GM19455 (cell line): ENCODE measurements around the gene PLCL2.

Experiments used
- ATAC-seq: cut with Tn5 transposase; IDR thresholded peaks from one replicate; pipeline ENCODE4 v1.9.1; 2021; ENCODE audit not compliant: unreplicated experiment

PLCL2 gene

GRCh38 chr3:16884748-16885592, at the start of gene PLCL2:
PLCL2 (plus strand) TSS chr3:16884955; CDS start chr3:16885040, 85 bp downstream.
- ATAC-seq: peak; percentile 40

DNA sequence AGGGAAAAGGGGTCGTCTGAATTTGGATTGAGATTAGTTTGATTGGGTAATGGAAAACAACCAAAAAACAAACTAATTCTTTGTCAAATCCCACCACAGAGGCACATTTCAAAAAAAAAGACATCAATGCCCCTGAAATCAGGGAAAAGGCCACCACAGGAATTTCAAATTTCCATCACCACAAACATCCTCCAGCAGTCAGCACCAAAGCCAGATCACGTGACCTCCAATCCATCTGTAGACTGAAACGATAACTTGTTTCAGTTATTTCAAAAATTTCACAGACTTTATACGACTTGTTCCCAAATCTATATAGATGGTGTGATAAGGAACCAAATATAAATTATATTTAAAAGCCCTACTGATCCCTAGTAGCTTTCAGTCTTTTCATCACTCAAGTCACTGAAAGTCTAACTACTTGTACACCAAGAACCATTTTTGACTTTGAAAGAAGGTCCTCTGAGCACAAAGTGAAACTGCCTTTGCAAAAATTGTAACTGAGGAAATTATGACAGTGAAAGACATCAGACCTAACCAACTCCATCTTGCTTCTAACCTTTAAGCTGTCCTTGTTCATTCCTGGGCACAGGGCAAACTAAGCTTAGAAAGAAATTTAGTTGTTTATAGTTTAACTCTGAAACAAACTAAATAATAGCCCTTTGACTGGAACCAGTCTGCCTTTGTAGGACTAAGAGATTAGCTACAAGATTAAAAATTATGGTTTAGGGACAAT, 48.1 kb upstream of the PLCL2 start:
- no peak for ATAC-seq

- ATAC-seq: no peak
These were observed 47.2 kb upstream of the PLCL2 start for GRCh38 chr3:16837602-16838001.

DNA sequence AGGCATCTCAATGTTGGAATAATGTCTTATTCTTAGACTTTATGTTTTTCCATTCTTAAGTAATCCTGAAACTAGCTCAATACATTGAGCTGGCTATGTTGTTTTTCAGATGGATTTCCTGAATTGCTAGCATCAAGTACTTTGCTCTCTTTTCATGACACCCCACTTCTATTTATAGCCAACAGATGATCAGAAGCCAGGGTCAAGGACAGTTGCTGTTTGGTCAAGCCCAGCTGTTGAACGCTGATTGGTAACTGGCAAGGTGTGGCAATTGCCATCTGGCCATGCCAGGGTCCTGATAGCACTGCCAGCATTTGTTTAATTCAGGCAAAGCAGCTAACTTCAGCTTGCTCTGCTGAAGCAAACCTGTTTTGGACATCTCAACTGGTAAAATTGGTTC, 46.2 kb upstream of the PLCL2 start:
- no peak for ATAC-seq

GRCh38 chr3:16839271-16840100, 45.3 kb upstream of the PLCL2 start:
- ATAC-seq: no peak

DNA sequence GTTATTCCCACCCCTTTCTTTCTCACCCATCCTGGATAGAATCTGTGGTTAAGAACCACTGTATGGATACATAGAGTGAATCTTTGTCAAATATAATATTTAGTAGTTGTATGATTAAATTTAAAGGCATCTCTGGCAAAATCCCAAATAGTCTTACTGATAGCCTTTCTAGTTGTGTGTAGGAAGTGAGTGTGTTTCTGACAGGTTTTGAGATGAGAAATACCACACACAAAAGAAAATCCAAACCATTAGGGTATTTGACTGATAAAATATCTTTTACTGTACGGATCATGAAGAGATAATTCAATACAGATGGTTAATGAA, 44.7 kb upstream of the PLCL2 start:
- no peak for ATAC-seq

- no peak for ATAC-seq
These were observed 43.6 kb upstream of the PLCL2 start for GRCh38 chr3:16841041-16841753.

DNA sequence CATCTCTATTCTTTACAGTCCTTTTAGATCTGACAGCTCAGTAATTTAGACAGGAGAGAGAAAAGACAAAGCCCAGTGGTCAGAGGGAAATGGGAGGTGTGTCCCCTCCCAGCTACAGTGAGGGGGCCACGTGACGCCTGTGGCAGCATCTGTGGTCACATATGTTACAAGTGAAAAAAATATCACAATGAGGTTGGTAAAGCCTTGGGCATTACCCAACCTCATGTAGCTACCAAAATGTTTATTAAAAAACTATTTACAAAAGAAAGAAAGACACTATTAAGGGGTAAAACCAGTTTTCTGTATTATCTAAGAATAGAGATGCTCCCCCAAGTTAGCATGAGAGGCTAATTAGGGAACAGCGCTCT, 42.9 kb upstream of the PLCL2 start:
- peak; percentile 66 for ATAC-seq

GRCh38 chr3:16842272-16843270, 42.2 kb upstream of the PLCL2 start:
- ATAC-seq: peak; percentile 79

- ATAC-seq: no peak
These were observed 40.5 kb upstream of the PLCL2 start for GRCh38 chr3:16844222-16844621.

GRCh38 chr3:16844791-16845190, 40.0 kb upstream of the PLCL2 start:
- no peak for ATAC-seq

DNA sequence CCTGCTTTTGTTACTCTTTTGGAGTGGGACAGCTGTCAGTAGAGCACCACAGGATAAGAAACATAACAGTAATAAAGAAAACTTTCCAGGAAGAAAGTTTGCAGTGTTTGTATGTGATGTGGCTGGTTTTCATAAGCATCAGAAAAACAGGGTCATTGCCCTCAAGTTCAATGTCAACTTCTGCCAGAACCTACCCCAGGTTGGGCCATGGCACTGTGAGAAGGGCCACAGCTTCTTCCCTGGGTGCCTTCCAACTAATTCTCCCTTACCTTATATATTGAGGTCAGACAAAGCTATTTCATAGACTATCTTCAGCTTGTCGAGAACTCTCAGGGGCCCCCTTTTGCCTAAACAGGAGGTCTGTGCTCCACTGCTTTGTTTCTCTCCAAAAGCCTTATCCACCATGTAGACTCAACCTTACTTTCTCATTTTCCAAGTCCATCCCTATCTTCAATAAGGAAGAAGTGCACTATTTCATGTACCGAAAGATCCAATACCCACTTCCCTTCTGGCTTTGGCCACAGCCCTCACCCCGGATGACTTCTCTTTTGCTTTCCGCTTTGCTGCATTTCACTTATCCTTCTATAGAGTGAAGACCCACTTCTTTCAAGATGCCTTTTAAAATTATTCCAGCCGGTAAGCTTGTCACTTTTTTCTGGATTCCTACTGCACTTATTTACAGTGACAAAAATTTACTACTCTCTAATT, 38.2 kb upstream of the PLCL2 start:
- no peak for ATAC-seq

GRCh38 chr3:16848007-16848406, 36.7 kb upstream of the PLCL2 start:
- no peak for ATAC-seq

DNA sequence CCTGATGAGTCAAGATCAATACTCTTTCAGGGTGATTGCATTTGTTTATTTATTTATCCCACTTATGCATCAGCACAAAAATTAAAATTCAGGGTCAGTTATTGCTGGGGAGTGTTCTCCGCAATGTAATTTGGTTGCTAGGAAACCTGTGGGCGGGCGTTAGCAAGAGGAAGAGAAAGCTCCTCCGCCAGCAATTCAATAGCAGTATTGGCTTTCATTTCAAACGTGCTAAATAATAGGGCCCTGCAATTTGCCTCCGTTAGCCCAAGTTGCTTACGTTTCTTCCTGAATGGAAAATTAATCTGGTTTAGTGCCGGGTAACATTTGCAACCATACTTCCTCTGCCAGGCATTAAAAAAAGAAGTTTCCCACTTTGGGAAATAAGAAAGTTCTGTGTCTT, 35.5 kb upstream of the PLCL2 start:
- peak; percentile 91 for ATAC-seq

DNA sequence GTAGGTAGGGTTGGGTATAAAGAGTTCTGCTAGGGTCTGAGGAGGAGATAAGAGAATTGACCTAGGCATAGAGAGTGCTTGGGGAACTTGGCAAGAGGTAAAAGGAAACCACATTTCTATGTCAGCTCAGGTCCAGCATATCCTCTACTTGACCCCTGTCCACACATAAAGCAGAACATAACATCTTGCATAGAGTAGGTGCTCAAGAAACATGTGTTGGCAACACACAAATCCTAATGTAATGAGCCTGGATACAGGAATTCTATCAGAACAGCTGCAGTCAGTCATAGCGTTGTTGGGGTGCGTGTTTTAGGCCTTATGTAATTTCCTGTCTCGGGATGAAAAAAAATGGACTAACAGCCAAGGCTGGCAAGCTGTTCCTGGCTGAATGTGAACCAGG, 35.0 kb upstream of the PLCL2 start:
- ATAC-seq: no peak

DNA sequence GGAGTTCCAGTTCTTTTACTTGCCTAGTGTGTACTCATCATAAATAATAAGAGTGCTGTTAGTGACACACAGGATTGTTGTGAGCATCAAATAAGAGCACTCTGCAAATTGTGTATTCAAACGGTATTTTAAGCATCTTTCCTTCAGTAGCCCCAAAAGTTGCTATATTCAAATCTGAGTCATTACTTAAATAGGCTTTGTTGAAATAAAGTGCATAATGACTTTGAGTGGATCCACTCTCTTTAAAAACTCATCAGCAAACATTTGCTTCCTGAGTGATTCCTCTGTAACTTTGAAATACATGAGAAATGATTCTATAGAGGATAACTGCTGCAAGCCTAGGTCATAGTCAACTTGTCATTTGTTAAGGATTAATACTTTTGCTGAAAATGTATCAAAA, 29.3 kb upstream of the PLCL2 start:
- ATAC-seq: no peak

GRCh38 chr3:16860234-16860633, 24.5 kb upstream of the PLCL2 start:
- ATAC-seq: no peak

DNA sequence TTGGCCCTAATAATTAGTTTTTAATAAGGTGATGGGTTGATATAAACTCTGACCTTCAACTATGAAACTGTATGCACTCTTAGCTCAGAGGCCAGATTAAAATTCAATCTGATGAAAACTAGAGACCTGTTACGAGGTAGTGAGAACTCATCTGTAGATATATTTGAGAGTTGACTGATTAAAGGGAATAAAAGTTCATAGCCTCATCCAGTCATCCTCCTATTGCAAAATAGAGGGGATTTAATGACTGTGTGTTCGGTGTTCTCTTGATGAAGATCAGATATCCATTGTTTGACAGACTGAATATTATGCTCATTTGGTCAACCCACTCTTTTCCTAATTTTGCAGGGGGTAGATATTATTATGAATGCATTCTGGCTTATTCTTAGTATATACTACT, 23.3 kb upstream of the PLCL2 start:
- no peak for ATAC-seq

DNA sequence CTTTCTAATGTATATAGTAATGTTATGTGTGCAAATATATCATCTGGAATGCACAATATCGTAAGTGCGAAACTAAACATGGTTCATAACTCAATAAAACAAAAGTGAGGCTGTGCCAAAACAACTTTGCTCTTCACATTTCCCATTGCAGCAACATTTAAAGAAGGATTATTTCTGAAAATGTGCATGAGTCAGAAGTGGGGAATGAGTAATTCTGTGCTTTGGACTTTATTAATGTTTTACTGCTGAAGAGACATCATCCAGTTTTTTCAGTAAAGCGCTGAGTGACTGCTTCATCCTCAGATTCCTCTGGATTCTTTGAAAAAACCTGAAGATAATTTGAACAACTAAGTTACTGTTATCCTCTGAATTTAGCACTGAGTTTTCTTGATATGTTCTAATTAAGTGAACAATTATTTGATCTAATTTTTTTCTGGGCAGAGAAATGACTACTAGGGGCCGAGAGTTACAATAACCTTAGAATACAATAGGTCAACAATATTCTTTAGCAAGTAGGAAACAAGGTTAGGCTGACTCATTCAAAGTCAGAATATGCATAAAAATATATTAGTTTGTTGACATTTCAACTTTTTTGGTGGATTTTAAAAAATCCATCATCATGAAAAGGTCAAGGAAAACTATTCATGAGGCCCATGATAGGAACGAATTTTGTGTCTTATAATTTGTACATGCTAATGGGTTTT, 20.0 kb upstream of the PLCL2 start:
- no peak for ATAC-seq
